COLO668 (cell line): Measurements from ENCODE around the gene BTBD17.

Experiments used
- DNase-seq: peaks from one replicate; lab custom pipeline; 2025; ENCODE audit not compliant: unreplicated experiment; lab: John Stamatoyannopoulos, UW

The BTBD17 gene

DNA sequence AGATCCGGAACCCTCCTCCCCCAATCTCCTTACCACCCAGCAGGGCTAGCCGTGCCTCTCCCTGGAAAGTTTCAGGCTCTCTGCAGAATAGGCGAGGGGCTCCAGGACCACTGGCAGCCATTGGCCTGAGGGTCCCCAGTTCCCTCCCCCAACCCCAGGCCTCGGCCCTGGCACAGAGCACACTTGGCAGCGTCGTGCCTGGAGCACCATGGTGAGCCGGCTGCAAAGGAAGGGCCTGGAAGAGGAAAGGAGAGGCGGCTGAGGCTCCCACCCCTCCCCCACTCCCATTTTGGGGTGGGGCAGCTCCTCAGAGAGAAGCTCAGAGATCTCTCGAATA lies 369 bp upstream of the BTBD17 start:
- no peak for DNase-seq

DNA sequence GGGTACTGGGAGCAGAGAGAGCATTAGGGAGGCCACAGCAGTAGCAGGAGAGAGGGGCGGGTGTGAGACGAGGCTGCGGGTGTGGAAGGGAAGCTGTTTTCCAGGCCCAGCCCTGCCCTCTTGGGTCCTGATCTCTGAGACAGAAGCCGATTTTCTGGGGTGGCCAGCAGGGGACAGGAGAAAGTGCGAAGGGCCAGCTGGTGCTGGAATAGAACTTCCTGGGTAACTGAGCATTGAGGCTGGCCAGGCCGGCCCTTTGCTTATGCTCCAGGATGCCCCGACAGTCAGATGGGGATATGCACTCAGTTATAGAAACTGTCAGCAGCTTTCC lies 804 bp downstream of the BTBD17 start:
- DNase-seq: no peak

DNA sequence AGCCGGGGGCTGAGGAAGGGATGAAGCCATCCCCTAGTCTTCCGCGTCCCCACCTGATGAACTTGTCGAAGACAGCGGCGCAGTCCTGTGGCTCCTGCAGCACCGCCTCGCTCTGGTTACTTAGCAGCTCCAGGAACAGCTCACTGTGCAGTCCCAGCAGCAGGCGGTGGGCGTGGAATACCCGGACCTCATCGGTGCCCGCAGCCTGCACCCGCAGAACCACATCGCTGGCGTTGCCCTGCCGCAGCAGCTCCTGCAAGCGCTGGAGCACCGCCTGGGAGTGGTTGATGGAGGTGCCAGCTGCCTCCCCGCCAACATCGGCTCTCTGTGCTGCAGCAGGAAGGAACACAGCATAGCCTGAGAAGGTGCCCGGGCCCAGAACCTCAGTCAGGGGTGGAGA lies 1.8 kb downstream of the BTBD17 start:
- no peak for DNase-seq

DNA sequence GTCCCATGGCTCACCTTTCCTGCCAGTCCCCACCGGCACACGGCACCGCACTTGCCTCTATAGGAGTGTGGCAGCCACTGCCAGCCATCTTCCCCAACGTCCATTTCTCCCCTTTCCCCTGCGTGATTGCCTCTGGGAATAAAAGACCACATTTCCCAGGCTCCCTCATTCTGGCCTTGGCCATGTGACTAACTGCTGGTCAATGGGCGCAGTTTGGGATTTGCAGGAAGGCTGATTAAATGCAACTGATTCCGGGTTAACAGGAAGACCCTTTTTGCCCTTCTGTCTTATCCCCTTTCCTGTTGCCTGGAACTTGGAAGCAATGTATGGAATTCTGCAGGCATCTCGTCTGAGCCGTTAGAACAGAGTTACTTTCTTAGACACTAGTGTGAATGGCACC lies 3.0 kb downstream of the BTBD17 start:
- no peak for DNase-seq

DNA sequence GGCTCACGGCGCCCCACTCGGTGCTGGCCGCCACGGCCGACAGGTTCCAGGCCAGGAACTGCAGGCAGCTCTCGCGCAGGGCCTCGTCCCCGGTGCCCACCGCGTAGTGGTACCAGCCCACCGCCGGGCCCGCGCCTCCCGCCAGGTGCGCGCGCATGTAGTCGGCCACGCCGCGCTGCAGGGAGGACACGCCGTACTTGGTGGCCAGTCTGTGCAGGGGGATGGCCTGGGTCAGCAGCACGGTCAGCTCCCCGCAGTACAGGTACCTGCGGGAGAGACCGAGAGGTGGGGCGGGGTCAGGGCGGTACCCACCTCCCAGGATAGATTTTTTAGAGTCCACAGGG lies 4.2 kb downstream of the BTBD17 start:
- DNase-seq: no peak

DNA sequence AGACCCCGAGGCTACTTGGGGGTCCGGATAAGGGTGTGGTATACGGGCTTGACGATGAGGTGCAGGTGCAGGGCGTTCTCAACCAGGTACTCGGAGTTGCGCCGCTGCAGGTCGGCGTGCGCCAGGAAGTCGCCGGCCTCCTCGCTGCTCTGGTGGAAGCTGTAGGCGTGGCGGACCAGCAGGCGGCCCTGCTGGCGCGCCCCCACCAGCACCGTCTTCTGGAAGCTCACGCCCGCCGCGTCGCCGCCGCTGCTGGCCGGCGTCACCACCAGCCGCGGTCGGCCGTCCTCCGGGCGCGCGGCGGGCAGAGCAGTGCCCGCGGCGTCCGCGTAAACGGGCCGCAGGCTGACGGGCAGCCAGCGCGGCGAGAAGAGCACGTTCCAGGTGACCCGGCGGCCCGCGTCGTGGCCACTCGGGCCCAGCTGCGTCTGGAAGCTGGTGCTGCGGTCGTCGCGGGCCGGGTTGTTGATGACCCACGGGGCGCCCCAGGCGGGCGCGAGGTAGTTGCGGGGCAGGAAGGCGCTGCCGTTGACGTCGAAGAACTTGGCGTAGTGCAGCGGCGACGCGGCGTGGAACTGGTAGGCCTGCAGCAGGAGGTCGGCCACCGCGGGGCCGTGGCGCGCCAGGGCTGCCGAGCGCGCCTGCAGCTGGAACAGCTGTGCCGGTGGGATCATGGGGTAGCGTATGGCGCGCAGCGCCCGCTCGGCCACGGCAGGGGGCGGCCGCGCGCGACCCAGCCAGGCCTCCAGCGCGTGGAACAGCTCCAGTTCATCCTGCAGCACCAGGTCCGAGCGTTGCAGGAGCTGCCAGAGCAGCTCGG lies 4.8 kb downstream of the BTBD17 start:
- no peak for DNase-seq

DNA sequence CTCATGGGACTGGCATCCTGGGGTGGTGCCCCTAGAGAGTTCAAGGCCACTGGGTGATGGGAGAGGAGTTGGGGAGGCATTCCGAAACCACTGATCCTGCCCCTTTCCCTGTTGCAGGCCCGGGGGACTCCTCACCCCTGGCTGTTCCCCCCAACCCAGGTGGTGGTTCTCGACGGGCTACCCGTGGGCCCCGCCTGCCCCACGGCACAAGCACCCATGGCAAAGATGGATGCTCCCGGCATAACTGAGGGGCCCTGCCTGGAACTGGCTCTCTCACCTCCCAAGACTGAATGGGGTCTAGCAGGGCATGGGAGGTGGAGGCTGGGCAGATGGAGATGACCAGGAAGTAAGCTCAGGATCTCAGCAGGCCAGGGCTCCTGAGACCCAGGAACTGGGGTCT lies 6.6 kb downstream of the BTBD17 start:
- DNase-seq: no peak

DNA sequence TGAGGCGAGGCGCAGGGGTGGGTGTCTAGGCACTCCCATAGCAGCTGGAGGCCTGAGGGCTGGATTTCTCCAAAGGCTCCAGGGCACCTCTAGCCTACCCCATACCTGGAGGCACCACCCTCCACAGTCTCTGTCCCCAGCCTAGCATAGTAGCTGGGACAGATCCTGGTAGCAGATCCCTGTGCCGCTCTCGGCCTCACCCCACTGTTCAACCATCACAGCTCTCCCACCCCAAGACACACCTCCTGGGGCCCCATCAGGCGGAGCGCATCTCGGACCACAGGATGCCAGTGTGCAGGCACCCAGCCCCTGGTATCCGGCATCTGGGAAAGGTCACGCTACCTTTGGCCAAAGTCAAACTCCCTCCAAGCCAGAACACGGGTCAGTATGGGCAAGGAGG lies 7.1 kb downstream of the BTBD17 start:
- DNase-seq: no peak

DNA sequence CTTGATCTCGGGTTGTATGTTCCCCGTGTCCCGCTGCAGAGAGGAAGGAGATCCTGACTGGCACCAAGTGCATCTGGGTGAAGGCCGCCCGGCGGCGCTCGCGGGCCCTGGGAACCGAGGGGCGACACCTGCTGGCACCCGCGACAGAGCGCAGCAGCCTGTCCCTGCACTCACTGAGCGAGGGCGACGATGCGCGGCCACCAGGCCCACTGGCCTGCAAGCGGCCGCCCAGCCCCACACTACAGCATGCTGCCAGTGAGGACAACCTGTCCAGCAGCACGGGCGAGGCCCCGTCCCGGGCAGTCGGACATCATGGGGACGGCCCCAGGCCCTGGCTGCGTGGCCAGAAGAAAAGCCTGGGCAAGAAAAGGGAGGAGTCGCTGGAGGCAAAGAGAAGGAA lies 7.5 kb downstream of the BTBD17 start:
- DNase-seq: peak; percentile 4

DNA sequence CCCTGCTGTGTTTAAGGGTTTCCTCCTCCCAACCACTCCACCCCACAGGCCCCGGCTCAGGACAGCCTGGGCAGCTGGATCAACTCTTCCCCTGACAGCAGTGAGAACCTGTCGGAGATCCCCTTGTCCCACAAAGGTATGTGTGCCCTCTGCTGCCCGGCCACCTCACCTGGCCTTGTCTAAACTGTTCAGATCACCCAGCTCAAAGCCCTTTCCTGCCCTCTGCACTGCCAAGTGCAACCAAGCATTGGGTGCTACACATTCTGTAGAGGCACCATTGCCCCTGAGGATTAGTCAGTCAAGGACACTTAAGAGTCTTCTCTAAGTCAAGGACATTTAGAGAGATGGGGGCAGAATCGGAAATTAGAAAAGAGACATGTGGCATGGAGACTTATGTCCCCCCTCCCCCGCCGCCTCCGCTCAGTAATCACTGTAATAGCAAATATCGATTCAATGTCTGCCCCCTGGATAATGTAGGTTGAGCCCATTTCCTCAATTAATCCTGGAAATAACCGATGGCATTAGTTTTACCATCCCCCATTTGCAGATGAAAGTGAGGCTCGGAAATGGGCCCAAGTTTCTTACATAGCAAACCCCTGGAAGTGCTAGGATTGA lies 8.1 kb downstream of the BTBD17 start:
- DNase-seq: no peak

DNA sequence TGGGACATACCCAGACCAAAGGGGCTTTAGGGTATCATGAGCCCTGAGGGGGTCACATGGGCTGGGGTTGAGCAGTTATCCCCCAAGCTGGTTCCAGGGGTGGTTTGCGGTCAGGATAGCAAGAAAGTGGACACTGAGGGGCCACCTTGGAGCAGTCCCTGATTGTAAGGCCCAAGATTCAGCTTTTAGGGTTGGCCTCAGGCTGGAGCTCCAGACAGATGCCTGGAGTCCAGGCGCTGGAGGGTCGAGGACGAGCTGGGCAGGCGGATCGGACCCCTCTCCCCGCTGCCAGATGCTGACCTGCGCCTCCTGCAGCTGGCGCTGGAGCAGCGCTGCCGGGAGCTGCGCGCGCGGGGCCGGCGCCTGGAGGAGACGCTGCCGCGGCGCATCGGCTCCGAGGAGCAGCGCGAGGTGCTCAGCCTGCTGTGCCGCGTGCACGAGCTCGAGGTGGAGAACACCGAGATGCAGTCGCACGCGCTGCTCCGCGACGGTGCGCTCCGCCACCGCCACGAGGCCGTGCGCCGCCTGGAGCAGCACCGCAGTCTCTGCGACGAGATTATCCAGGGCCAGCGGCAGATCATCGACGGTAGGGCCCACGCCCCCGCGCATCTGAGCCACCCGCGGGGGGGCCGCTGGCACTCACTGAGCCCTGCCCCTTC lies 10.0 kb downstream of the BTBD17 start:
- no peak for DNase-seq

DNA sequence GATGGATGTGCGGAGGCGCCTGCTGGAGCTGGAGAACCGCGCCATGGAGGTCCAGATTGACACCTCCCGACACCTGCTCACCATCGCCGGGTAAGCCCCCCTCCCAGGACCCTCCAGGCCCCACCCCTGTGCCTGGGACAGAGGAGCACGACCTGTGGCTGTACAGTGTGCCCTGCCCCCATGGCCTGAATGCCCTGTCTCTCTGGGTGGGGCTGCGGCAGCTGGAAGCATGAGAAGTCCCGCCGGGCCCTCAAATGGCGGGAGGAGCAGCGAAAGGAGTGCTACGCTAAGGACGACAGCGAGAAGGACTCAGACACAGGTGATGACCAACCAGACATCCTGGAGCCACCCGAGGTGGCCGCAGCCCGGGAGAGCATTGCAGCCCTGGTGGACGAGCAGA lies 11.2 kb downstream of the BTBD17 start:
- DNase-seq: no peak

DNA sequence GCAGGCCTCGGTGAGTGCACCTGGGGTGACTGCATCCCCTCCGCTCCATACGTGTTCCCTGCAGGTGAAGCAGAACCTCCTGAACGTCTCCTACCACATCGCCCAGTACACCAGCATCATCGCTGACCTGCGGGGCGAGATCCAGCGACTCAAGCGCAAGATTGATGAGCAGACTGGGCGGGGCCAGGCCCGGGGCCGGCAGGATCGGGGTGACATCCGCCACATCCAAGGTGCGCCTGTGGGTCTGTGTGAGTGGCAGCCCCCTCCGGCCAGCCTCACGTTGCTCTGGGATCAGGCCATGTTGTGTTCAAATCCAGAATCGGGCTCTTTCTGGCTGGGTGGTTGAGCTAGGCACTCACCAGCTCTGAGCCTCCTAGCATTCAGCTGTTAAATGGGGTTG lies 12.5 kb downstream of the BTBD17 start:
- no peak for DNase-seq

DNA sequence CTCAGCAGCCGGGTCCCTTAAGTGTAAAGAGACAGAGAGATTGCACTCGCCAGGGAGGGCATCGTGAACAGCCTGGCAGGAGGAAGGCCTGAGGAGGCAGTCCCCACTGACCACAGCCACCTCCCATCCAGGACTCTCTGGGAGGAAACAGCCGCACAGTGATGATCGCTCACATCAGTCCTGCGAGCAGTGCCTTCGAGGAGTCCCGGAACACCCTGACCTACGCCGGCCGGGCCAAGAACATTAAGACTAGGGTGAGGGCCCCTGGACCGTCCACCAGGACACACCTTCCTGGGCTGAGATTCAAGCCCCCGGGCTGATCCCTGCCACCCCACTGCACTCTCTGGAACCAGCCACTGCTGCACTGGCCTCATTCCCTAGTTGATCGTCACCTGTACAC lies 14.0 kb downstream of the BTBD17 start:
- no peak for DNase-seq

DNA sequence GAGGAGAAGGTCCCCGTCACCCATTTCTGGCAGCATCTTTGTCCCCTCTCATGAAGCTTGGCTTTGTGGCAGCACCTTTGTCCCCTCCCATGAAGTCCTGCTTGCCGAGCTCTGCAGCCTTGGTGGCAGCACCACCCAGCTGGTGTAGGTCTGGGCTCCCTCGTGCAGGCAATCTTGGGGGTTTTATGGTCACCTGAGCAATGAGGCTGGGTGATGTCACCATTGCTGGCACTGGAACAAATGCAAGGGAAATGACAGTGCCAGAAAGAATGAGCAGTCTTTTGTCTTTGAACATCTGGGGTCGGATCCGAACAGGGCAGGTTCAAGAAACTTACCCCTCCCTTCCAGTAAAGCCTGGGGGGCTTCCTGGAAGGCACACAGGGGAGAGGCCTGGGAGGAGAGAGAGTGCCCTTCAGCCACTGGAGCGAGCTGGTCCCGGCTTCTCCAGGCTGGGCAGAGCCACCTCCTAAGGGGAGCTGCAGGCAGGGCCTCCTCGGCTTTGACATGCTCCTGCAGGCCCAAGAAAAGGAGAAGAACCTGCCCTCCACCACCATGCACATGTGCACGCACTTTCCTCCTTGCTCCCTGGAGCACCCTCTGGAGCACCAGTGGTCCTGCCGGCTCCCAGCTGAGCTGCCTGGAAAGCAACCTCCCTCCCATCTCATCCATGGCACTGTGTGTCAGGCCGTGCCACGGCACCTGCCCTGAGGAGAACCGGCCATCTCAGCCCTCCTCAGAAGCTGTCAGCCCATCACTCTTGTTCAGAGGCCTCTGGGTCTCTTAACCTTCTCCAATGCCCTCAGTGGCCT lies 16.0 kb downstream of the BTBD17 start:
- DNase-seq: no peak

DNA sequence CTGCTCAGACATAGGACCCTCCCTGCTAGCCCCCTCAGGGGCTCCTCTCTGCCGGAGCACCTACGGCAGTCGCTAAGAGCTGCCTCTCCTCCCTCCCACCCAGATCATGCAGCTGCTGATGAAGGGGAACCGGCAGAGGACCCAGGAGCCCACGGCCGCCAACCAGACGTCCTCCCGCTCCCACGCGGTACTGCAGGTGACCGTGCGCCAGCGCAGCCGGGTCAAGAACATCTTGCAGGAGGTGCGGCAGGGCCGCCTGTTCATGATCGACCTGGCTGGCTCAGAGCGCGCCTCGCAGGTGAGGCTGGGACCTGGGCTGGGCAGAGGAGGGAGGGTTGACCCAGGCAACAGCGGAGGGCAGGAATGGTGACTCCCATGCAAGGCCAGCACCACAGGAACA lies 17.0 kb downstream of the BTBD17 start:
- no peak for DNase-seq

DNA sequence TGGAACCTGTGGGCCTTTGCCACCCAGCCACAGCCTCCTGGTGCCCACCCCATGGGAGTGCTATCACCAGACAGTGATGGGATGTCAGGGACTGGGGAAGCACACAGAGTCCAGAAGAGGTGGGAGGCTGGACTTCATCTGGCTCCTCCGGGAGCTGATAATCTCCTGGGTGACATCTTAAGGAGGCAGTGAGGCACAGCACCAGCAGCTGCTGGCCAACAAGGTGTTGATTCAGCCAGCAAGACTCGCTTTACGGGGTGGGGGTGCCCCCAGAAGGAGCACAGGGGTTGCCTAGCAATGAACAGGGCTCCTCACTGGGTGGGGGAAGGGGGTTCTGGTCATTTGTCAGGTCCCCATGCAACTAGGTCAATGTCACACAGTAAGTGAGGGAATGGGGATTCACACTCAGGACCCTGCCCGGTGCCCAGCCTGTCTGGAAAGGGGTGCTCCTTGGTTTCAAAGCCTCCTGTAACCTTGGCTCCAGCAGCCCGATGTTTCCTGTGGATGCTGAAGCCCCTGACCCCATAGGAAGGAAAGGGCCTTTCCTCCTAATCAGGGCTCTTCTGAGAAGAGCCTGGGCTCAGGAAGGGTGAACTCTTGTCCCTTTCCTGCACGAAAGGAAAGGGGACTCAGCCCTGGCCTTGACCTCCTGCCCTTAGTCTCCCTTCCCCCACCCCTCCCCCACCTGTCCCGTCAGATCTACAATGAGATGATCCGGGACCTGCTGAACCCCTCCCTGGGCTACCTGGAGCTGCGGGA lies 18.0 kb downstream of the BTBD17 start:
- no peak for DNase-seq

DNA sequence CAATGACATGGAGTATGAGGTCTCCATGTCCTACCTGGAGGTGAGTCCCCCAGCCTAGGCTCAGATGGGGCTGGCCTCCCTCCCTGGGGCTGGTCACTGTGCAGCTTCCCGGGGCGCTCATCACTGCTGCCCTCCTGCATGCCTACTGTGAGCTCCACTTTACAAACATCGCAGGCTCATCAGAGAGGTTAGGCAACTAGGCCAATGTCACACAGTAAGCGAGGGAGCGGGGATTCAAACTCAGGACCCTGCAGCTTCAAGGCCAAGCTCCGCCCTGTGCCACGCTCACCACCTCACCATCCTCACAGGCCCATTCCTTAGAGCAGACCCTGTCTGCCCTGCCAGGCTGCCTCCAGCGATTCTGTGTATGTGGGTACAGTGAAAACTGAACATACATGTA lies 18.5 kb downstream of the BTBD17 start:
- no peak for DNase-seq

DNA sequence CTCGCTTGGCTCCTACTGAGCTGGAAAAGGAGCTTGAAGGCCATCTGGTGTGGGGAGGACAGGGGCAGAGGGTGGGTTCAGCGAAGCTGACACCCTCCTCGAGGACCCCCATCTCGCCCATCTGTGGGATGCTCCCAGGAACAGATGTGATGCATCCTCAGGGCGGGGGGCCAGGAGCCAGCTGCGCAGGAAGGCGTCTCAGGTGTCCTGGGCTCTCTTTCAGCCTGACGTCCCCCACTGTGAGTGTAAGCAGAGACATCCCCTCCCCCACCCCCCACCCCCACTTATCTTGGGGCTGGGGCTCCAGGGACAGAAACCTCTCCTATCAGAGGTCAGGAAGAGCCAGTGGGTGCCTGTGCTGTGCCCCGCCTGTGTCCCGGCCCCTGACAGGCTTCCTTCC lies 19.4 kb downstream of the BTBD17 start:
- no peak for DNase-seq

DNA sequence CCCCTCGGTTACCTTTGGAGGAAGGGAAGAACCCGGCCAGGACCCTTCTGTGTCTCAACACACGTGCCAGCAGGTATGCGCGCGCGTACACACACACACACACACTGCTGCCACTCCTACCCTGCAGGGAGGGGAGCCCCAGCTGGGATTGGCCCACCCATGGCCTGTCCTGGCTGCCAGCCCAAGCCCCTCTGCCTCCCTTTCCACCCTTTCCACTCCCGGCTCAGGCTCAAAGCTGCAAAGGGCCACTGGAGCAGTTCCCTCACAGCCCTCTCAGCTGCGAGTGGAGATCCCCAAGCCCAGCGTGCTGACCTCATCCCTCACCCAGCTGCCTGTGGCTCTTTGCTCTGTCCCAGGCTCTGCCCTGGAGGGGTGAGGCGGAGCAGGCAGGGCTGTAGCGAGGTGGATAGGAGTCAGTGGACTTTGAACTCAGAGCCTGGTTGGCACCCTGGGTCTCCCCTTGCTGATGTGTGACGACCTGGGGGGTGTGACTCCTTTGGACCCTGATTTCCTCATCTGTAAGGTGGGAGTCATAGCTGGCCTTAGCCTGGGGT lies 21.1 kb downstream of the BTBD17 start:
- peak; percentile 81 for DNase-seq
